ENCODE results near the gene LARP4B.

DNA sequence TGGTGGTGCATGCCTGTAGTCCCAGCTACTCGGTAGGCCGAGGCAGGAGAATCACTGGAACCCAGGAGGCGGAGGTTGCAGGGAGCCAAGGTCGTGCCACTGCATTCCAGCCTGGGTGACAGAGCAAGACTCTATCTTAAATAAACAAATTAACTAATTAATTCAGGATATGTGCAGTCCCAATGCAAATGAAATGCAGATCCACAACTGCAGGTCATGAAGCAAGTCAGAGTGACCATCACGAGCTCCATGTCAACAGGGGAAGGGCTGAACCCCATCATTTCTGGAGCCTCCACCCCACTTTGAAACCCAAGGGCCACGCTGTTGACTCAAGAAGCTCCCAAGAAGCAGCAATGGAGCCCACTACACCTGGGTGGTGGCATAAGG, 115.4 kb downstream of the LARP4B start:
- TF ChIP-seq POLR2A (IDR thresholded peaks at IDR 0.05; ENCODE audit: low read length) (no peak), GATA1 (IDR thresholded peaks at IDR 0.05; ENCODE audit: low read depth, low read length) (no peak)

Measured in erythroblast (primary cell).